Left lung (tissue), 10 donors: ENCODE measurements around the gene GNB4. TPM values are rescaled to one million over a fixed set of nuclear protein-coding genes. Genes with fewer than 3 reads are reported as not detected.

Source experiments
- ATAC-seq: fragments of 200-7000 bp; cut with Tn5 transposase; one replicate; pipeline ENCODE4 v1.9.1; 2020; ENCODE audit warnings: moderate library complexity
- DNase-seq, 4 donors: peaks; one replicate each; pipeline ENCODE4 v3.0.0-alpha.2; 2013 to 2020
- H3K27ac ChIP-seq, 2 donors: fragments of 200-600 bp; sonication (generic) in 1 of 2; one replicate each; pipeline versions ENCODE4 v1.5.0 to v1.8.0; 2020 to 2021
- H3K27me3 ChIP-seq, 2 donors: fragments of 200-600 bp; sonication (generic) in 1 of 2; one replicate each; pipeline versions ENCODE4 v1.5.0 to v1.8.0; 2020 to 2021
- H3K36me3 ChIP-seq, 2 donors: fragments of 200-600 bp; sonication (generic) in 1 of 2; one replicate each; pipeline versions ENCODE4 v1.5.0 to v1.8.0; 2020 to 2021
- H3K4me1 ChIP-seq, 2 donors: fragments of 200-600 bp; one replicate each; pipeline ENCODE4 v1.8.0; 2021
- H3K4me3 ChIP-seq, 2 donors: fragments of 200-600 bp; sonication (generic) in 1 of 2; one replicate each; pipeline versions ENCODE4 v1.5.0 to v1.8.0; 2020 to 2021; ENCODE audit warnings: mild to moderate bottlenecking in 1 of 2
- H3K9me3 ChIP-seq, 2 donors: fragments of 200-600 bp; sonication (generic) in 1 of 2; one replicate each; pipeline versions ENCODE4 v1.5.0 to v1.8.0; 2020 to 2021
- CTCF ChIP-seq, 2 donors: fragments of 200-600 bp; sonication (generic) in 1 of 2; IDR thresholded peaks; one replicate each; pipeline versions ENCODE4 v1.5.0 to v1.8.0; 2021; ENCODE audit warnings: antibody characterized with exemption in 2 of 2
- intact Hi-C, 2 donors: fragments of 100-400 bp; cut with DNase I; formaldehyde crosslinking; loops; one replicate each; pipeline versions ENCODE4 v1.11.2 to v1.14.2; 2022
- polyA plus RNA-seq, 6 donors: library from polyadenylated mRNA; unstranded; fragments of 120-200 nt; gene quantifications; one replicate each; pipeline ENCODE4 v1.2.1, GENCODE V29; 2013; ENCODE audit not compliant: insufficient read length in 6 of 6
- total RNA-seq, 2 donors: library from RNA; stranded (reverse); fragmentation: NEBNext Ultra II Directional; extraction: Animal tissue kit (Norgen Biotek cat#: 25700); gene quantifications; one replicate each; pipeline ENCODE4 v1.2.1, GENCODE V29; 2021
- donor health status: DM: no; HTN: yes; CAD: no.
- donor health status: DM: no; HTN: no; CAD: no.

The GNB4 gene
- total and polyA plus RNA-seq, 8 donors, result 40.1 to 53.0 (median 48.2) TPM

GRCh38 chr3:179347345-179348194 lies 103.7 kb downstream of the GNB4 start, which contains the start of gene MFN1:
Gene MFN1, plus strand, starts transcription at chr3:179347709. Its CDS starts 1,143 bp downstream, at chr3:179348852.
- no peaks in the 10 kb centered on the region for H3K27me3 ChIP-seq
- peak; percentile 99 for ATAC-seq
- intact Hi-C loops, result no loop called here

More at GRCh38 chr3:179347345-179348194, 103.7 kb downstream of the GNB4 start, which contains the start of gene MFN1:
- no peak for TF ChIP-seq CTCF (IDR thresholded peaks at IDR 0.05)
- Histone ChIP-seq H3K9me3 (no peaks in the 10 kb centered on the region), H3K4me3 (peak within 1 kb of the TSS; percentile 66 to 78), H3K4me1 (peaks cover 0 to 22% of the 10 kb centered on the region in 2 donors), H3K36me3 (peaks cover 0 to 31% of the 10 kb centered on the region in 2 donors), H3K27ac (peak within 1 kb of the TSS; percentile 85 to 88)
- peak; percentile 95 to 98 (median 96) for DNase-seq

Other genes with a start within 250 kb of the GNB4 start
- gene KCNMB3, start 200.4 kb downstream of the GNB4 start, total RNA-seq, result 1 to 10 TPM; 1.6 to 2.0 TPM
- 10 to 100 TPM in 3 of 6 donors, 1 to 10 TPM in 3; 8.5 to 12.2 (median 9.8) TPM for gene KCNMB3, start 200.4 kb downstream of the GNB4 start, polyA plus RNA-seq
- 10 to 100 TPM; 24.6 to 25.0 TPM for gene ZNF639, start 128.4 kb downstream of the GNB4 start, total RNA-seq
- 10 to 100 TPM; 54.5 to 63.0 (median 58.2) TPM for gene ZNF639, start 128.4 kb downstream of the GNB4 start, polyA plus RNA-seq
- 10 to 100 TPM; 38.8 to 47.3 TPM for gene MFN1, start 103.8 kb downstream of the GNB4 start, total RNA-seq
- gene MFN1, start 103.8 kb downstream of the GNB4 start, polyA plus RNA-seq, result 10 to 100 TPM; 63.4 to 82.0 (median 67.1) TPM
- gene ACTL6A, start 111.5 kb upstream of the GNB4 start, total RNA-seq, result 10 to 100 TPM; 33.6 to 43.8 TPM
- 100 to 1,000 TPM in 5 of 6 donors, 10 to 100 TPM in 1; 94.4 to 116 (median 106) TPM for gene ACTL6A, start 111.5 kb upstream of the GNB4 start, polyA plus RNA-seq
- gene MRPL47, start 153.2 kb upstream of the GNB4 start, total RNA-seq, result 10 to 100 TPM; 27.7 to 33.4 TPM
- 10 to 100 TPM; 42.9 to 49.4 (median 46.9) TPM for gene MRPL47, start 153.2 kb upstream of the GNB4 start, polyA plus RNA-seq
- gene NDUFB5, start 153.3 kb upstream of the GNB4 start, total RNA-seq, result 100 to 1,000 TPM in 1 of 2 donors, 10 to 100 TPM in 1; 79.1 to 111 TPM
- gene NDUFB5, start 153.3 kb upstream of the GNB4 start, polyA plus RNA-seq, result 100 to 1,000 TPM; 127 to 150 (median 140) TPM
- 10 to 100 TPM; 16.3 to 23.8 TPM for gene USP13, start 201.6 kb upstream of the GNB4 start, total RNA-seq
- gene USP13, start 201.6 kb upstream of the GNB4 start, polyA plus RNA-seq, result 10 to 100 TPM; 21.4 to 26.3 (median 23.2) TPM